Smooth muscle cell (in vitro differentiated cells): Measurements from ENCODE around the gene BMPR2. TPM values are rescaled to one million over a fixed set of nuclear protein-coding genes. Genes with fewer than 3 reads are reported as not detected.

Experiments
- DNase-seq: peaks from one replicate; lab custom pipeline; 2025; ENCODE audit not compliant: unreplicated experiment; lab: John Stamatoyannopoulos, UW
- H2AFZ ChIP-seq: fragments of 200-600 bp; sonication (generic); 2 replicates; pipeline ENCODE4 v1.6.0; 2016; ENCODE audit warnings: antibody characterized with exemption, low read depth, mild to moderate bottlenecking
- H3F3A ChIP-seq: fragments of 200-600 bp; sonication (generic); 2 replicates; pipeline ENCODE4 v1.6.0; 2017; ENCODE audit warnings: antibody characterized with exemption, low read depth
- H3K27ac ChIP-seq: fragments of 200-600 bp; sonication (generic); 2 replicates; pipeline ENCODE4 v1.5.1; 2016; ENCODE audit warnings: low read depth, mild to moderate bottlenecking
- H3K27me3 ChIP-seq: fragments of 200-600 bp; sonication (generic); 2 replicates; pipeline ENCODE4 v1.6.1; 2016; ENCODE audit warnings: low read depth, mild to moderate bottlenecking
- H3K36me3 ChIP-seq: fragments of 200-600 bp; sonication (generic); 2 replicates; pipeline ENCODE4 v1.5.1; 2016; ENCODE audit warnings: low read depth
- H3K4me1 ChIP-seq: fragments of 200-600 bp; sonication (generic); 2 replicates; pipeline ENCODE4 v1.5.1; 2016; ENCODE audit warnings: low read depth
- H3K4me2 ChIP-seq: fragments of 200-600 bp; sonication (generic); 2 replicates; pipeline ENCODE4 v1.6.0; 2016; ENCODE audit warnings: mild to moderate bottlenecking
- H3K4me3 ChIP-seq: fragments of 200-600 bp; sonication (generic); 2 replicates; pipeline ENCODE4 v1.5.1; 2016; ENCODE audit warnings: mild to moderate bottlenecking
- H3K79me2 ChIP-seq: fragments of 200-600 bp; sonication (generic); 2 replicates; pipeline ENCODE4 v1.6.0; 2016; ENCODE audit warnings: low read depth, mild to moderate bottlenecking
- H3K9ac ChIP-seq: fragments of 200-600 bp; sonication (generic); 2 replicates; pipeline ENCODE4 v1.6.0; 2016; ENCODE audit warnings: low read depth
- H3K9me3 ChIP-seq: fragments of 200-600 bp; sonication (generic); replicated peaks from 2 replicates; pipeline ENCODE4 v1.5.1; 2016; ENCODE audit warnings: low read depth
- H4K20me1 ChIP-seq: fragments of 200-600 bp; sonication (generic); 2 replicates; pipeline ENCODE4 v1.6.0; 2016; ENCODE audit warnings: low read depth
- WGBS: methylation state at CpG from one replicate; pipeline ENCODE4 v1.1.7; 2016; ENCODE audit warnings: low lambda C conversion rate; 5-methylcytosine and 5-hydroxymethylcytosine counted together
- polyA plus RNA-seq: library from polyadenylated mRNA; unstranded; fragments of >200 nt; fragmentation: Nextera tagmentation; extraction: Ambion mirVana; gene quantifications from 2 replicates; pipeline ENCODE4 v1.2.1, GENCODE V29; 2016
- total RNA-seq: library from RNA; depleted of rRNA; stranded (reverse); fragments of >200 nt; gene quantifications from 2 replicates; pipeline ENCODE4 v1.2.3, GENCODE V29; 2014
- TF ChIP-seq, protein P1 (sequence below): fragments of 200-600 bp; sonication (generic); IDR thresholded peaks from 2 replicates; pipeline ENCODE4 v1.5.1; 2017; ENCODE audit warnings: borderline replicate concordance, mild to moderate bottlenecking, antibody characterized with exemption; ENCODE audit not compliant: insufficient read depth, poor library complexity, severe bottlenecking

The BMPR2 gene
- total and polyA plus RNA-seq, 2 experiments from 2014 or later: 21.5 to 70.9 TPM

DNA sequence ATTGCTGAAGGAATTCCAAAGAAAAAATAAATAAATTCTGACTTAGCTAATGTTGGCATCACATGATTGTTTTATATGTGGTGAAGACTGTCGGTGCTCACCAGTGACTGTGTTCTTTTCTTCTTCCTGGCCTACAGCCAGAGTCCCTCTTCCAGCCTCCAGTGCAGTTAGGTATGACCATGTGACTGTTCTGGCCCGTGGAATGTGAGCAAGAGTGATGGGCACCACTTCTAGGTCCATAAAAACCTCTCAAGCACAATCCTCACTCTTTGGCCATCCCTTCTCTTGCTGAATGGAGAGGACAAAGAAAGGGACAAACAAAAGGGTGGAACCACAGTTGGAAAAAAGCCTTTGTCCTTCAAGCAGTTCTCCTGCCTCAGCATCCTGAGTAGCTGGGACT lies 39.0 kb upstream of the BMPR2 start:
- Histone ChIP-seq H3K79me2 (no peaks in the 10 kb centered on the region), H3K27ac (no peak overlapping the region), H3K9me3 (no peaks in the 10 kb centered on the region), H3K4me2 (no peak overlapping the region), H3F3A (peaks cover 3% of the 10 kb centered on the region), H4K20me1 (no peaks in the 10 kb centered on the region), H3K4me3 (no peak overlapping the region), H2AFZ (no peak overlapping the region), H3K27me3 (no peaks in the 10 kb centered on the region), H3K9ac (no peak overlapping the region), H3K36me3 (no peaks in the 10 kb centered on the region), H3K4me1 (no peaks in the 10 kb centered on the region)
- 86% methylated on average over 2 of the region's 2 CpGs for WGBS
- DNase-seq: no peak
- TF ChIP-seq, protein P1, sequence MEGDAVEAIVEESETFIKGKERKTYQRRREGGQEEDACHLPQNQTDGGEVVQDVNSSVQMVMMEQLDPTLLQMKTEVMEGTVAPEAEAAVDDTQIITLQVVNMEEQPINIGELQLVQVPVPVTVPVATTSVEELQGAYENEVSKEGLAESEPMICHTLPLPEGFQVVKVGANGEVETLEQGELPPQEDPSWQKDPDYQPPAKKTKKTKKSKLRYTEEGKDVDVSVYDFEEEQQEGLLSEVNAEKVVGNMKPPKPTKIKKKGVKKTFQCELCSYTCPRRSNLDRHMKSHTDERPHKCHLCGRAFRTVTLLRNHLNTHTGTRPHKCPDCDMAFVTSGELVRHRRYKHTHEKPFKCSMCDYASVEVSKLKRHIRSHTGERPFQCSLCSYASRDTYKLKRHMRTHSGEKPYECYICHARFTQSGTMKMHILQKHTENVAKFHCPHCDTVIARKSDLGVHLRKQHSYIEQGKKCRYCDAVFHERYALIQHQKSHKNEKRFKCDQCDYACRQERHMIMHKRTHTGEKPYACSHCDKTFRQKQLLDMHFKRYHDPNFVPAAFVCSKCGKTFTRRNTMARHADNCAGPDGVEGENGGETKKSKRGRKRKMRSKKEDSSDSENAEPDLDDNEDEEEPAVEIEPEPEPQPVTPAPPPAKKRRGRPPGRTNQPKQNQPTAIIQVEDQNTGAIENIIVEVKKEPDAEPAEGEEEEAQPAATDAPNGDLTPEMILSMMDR: no peak

DNA sequence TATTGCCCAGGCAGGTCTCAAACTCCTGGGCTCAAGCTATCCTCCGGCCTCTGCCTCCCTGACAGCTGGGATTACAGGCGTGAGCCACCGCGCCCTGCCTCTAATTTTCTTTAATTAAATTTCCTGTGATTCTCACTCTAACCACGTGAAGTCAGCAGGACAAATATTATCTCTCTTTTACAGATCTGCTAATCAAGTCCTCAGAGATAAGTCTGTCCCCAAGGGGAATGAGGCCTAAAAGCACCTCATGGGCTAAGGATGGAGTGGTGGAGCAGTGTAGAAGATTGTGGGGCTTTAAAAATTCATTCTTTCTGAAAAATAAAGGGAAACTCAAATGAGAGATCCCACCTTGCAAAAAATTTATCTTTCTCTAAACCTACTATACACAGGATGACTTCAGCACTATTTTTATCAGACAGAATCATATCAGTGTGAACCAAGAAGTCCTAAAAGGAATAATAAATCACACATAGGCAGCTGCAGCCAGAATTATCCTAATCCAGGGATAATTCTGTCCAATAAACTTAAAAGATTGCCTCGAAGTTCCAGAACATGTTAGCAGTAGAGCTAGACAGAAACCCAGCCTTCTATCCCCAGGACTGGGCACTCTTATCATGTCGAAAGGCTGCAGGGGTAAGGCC lies 38.3 kb upstream of the BMPR2 start:
- H3K4me2 ChIP-seq: no peak overlapping the region
- H3K9me3 ChIP-seq: no peaks in the 10 kb centered on the region
- H3K27ac ChIP-seq: no peak overlapping the region
- no peak overlapping the region for H2AFZ ChIP-seq
- TF ChIP-seq, protein P1: no peak
- no peak overlapping the region for H3K4me3 ChIP-seq
- H3K9ac ChIP-seq: no peak overlapping the region
- peaks cover 3% of the 10 kb centered on the region for H3F3A ChIP-seq
- H3K79me2 ChIP-seq: no peaks in the 10 kb centered on the region
- H3K27me3 ChIP-seq: no peaks in the 10 kb centered on the region
- WGBS: 61% methylated on average over 7 of the region's 7 CpGs
- DNase-seq: no peak
- H4K20me1 ChIP-seq: no peaks in the 10 kb centered on the region
- H3K36me3 ChIP-seq: no peaks in the 10 kb centered on the region
- no peaks in the 10 kb centered on the region for H3K4me1 ChIP-seq

DNA sequence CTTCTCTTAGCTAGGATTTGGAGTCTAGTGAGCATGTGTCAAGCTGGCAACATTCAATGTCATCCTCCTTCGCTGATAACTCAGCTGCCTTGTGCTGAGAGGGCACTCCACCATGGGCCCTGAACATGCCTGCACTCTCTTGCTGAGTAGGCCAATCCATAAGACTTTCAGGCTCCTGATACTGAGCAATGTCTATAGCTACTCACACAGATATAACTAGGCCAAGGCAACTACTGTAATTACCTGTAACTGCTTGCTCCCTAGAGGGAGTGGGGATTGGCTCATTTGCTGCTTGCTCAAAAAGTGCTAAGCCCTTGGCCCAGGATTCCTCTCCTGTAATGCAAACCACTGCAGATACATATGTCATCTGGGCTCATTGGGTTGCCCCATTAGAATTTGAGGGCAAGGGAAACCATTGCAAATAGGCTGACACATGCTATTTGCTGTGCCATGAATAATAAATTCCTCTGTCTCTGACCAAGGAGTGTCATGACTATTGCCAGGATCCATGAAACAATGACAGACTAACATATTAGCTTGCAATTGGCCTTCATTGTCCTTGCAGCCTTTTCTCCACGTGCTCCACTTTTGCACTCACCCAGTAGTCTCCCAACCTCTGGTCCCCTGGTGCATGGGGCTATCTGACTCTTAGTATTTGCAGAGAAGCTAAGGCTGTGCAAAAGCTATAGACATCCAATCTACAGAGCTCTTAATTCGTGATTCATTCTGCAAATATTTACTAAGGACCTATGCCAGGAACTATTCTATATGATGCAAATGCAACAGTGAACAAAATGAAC lies 36.9 kb upstream of the BMPR2 start:
- H3K9me3 ChIP-seq: no peaks in the 10 kb centered on the region
- H3F3A ChIP-seq: peaks cover 3% of the 10 kb centered on the region
- no peak overlapping the region for H3K4me3 ChIP-seq
- TF ChIP-seq, protein P1: no peak
- no peak overlapping the region for H3K27ac ChIP-seq
- no peaks in the 10 kb centered on the region for H4K20me1 ChIP-seq
- H3K4me2 ChIP-seq: no peak overlapping the region
- H2AFZ ChIP-seq: no peak overlapping the region
- DNase-seq: no peak
- H3K9ac ChIP-seq: no peak overlapping the region
- no peaks in the 10 kb centered on the region for H3K4me1 ChIP-seq
- no peaks in the 10 kb centered on the region for H3K79me2 ChIP-seq
- WGBS: 73% methylated on average over 3 of the region's 3 CpGs
- no peaks in the 10 kb centered on the region for H3K27me3 ChIP-seq
- no peaks in the 10 kb centered on the region for H3K36me3 ChIP-seq
